ENCODE measurements around the gene CDC42SE2. TPM values are rescaled to one million over a fixed set of nuclear protein-coding genes. Genes with fewer than 3 reads are reported as not detected.

The CDC42SE2 gene
- total RNA-seq, 1 experiment from 2014 or later: 23.2 TPM

GRCh38 chr5:131259326-131259725, 4.5 kb upstream of the CDC42SE2 start:
- H3K4me2 ChIP-seq (ENCODE audit: insufficient read depth, insufficient read length, low read length): no peak overlapping the region
- H2AFZ ChIP-seq (ENCODE audit: low read length): no peak overlapping the region

More at GRCh38 chr5:131259326-131259725, 4.5 kb upstream of the CDC42SE2 start:
- Histone ChIP-seq H3K18ac (ENCODE audit: insufficient read length, low read depth, low read length) (no peak overlapping the region), H2BK20ac (ENCODE audit: low read depth, low read length, poor library complexity, severe bottlenecking) (no peak overlapping the region), H2BK120ac (ENCODE audit: low read depth, low read length, poor library complexity, severe bottlenecking) (no peak overlapping the region), H3K23me2 (ENCODE audit: insufficient read length, low read depth, low read length, poor library complexity, severe bottlenecking) (no peaks in the 10 kb centered on the region), H3K27me3 (ENCODE audit: insufficient read depth, low read length) (no peaks in the 10 kb centered on the region), H2BK5ac (ENCODE audit: insufficient read length, low read length) (no peak overlapping the region), H3K4ac (ENCODE audit: low read depth, low read length) (no peak overlapping the region), H3K4me1 (ENCODE audit: insufficient read depth, low read length) (no peaks in the 10 kb centered on the region), H4K20me1 (ENCODE audit: control insufficient read depth, insufficient read depth, insufficient read length) (no peaks in the 10 kb centered on the region), H3K56ac (ENCODE audit: insufficient read length, low read depth, low read length) (no peak overlapping the region), H3K79me2 (ENCODE audit: insufficient read depth, low read length) (no peaks in the 10 kb centered on the region), H2BK12ac (ENCODE audit: insufficient read length, low read depth, low read length) (no peak overlapping the region), H3K14ac (ENCODE audit: insufficient read depth, low read length) (no peak overlapping the region), H4K8ac (replicated peaks; ENCODE audit: insufficient read length, low read depth, low read length) (no peak overlapping the region), H3K79me1 (ENCODE audit: insufficient read depth, low read depth, low read length, poor library complexity, severe bottlenecking) (no peaks in the 10 kb centered on the region), H3K23ac (ENCODE audit: insufficient read length, low read depth, low read length) (no peak overlapping the region), H3T11ph (ENCODE audit: low read length) (no peak overlapping the region), H4K5ac (ENCODE audit: insufficient read length, low read depth, low read length) (no peak overlapping the region), H2AK5ac (ENCODE audit: insufficient read length, low read length) (no peak overlapping the region), H3K9me3 (ENCODE audit: control insufficient read depth, low read depth, low read length) (no peaks in the 10 kb centered on the region), H3K9ac (ENCODE audit: extremely low read depth, insufficient read length, low read length) (no peak overlapping the region), H3K27ac (ENCODE audit: insufficient read length, low read depth, low read length) (no peak overlapping the region), H4K91ac (ENCODE audit: insufficient read length, low read depth, low read length) (no peak overlapping the region), H2BK15ac (ENCODE audit: low read depth, low read length) (no peak overlapping the region)
- no peak for DNase-seq
- no peak overlapping the region for H3K27ac Mint-ChIP-seq
- H3K9me3 Mint-ChIP-seq: no peaks in the 10 kb centered on the region
- H3K4me3 Mint-ChIP-seq: no peak overlapping the region
- no peaks in the 10 kb centered on the region for H3K27me3 Mint-ChIP-seq (ENCODE audit: low read depth)
- H3K4me1 Mint-ChIP-seq: peaks cover 12 to 15% of the 10 kb centered on the region in 2 experiments
- H3K36me3 Mint-ChIP-seq (ENCODE audit: insufficient read depth in 1 of 3, low read depth in 3 of 3): no peaks in the 10 kb centered on the region
- TF ChIP-seq CTCF (conservative IDR thresholded peaks at IDR 0.05): no peak
